ENCODE measurements around the gene ARHGEF10L. TPM values are rescaled to one million over a fixed set of nuclear protein-coding genes. Genes with fewer than 3 reads are reported as not detected.

ARHGEF10L gene
- total RNA-seq, 2 donors from 2014 or later, result not detected

- no peaks in the 10 kb centered on the region for H3K36me3 Mint-ChIP-seq
- H3K4me1 Mint-ChIP-seq (ENCODE audit: low read depth in 2 of 2), result no peaks in the 10 kb centered on the region
- H3K27ac Mint-ChIP-seq, result no peak overlapping the region
- DNase-seq (ENCODE audit: low spot score) (no peak), ATAC-seq (no peak)
- no peaks in the 10 kb centered on the region for H3K27me3 Mint-ChIP-seq
- H3K9me3 Mint-ChIP-seq, result no peaks in the 10 kb centered on the region
- no peak overlapping the region for H3K4me3 Mint-ChIP-seq
These were observed 63.8 kb downstream of the ARHGEF10L start for GRCh38 chr1:17603091-17603841.

- Mint-ChIP-seq H3K36me3 (no peaks in the 10 kb centered on the region), H3K27ac (no peak overlapping the region), H3K4me1 (ENCODE audit: low read depth in 2 of 2) (no peaks in the 10 kb centered on the region), H3K9me3 (no peaks in the 10 kb centered on the region), H3K4me3 (no peak overlapping the region), H3K27me3 (no peaks in the 10 kb centered on the region)
- ATAC-seq (no peak), DNase-seq (ENCODE audit: low spot score) (no peak)
These were observed 66.3 kb downstream of the ARHGEF10L start for GRCh38 chr1:17605582-17606344.

- H3K27ac Mint-ChIP-seq, result no peak overlapping the region
- H3K9me3 Mint-ChIP-seq, result no peaks in the 10 kb centered on the region
- no peak overlapping the region for H3K4me3 Mint-ChIP-seq
- no peaks in the 10 kb centered on the region for H3K36me3 Mint-ChIP-seq
- peaks cover 0 to under 1% of the 10 kb centered on the region in 2 donors for H3K27me3 Mint-ChIP-seq
- DNase-seq (ENCODE audit: low spot score) (no peak), ATAC-seq (no peak)
- no peaks in the 10 kb centered on the region for H3K4me1 Mint-ChIP-seq (ENCODE audit: low read depth in 2 of 2)
These were observed 67.4 kb downstream of the ARHGEF10L start for GRCh38 chr1:17606826-17607440.

- Mint-ChIP-seq H3K9me3 (no peaks in the 10 kb centered on the region), H3K4me3 (no peak overlapping the region), H3K27me3 (peaks cover 4 to 10% of the 10 kb centered on the region in 2 donors), H3K27ac (no peak overlapping the region), H3K36me3 (no peaks in the 10 kb centered on the region), H3K4me1 (ENCODE audit: low read depth in 2 of 2) (no peaks in the 10 kb centered on the region)
- ATAC-seq (no peak), DNase-seq (ENCODE audit: low spot score) (no peak)
These were observed 68.4 kb downstream of the ARHGEF10L start for GRCh38 chr1:17607644-17608581.

GRCh38 chr1:17609529-17609928, 70.0 kb downstream of the ARHGEF10L start:
- H3K27ac Mint-ChIP-seq, result no peak overlapping the region
- no peaks in the 10 kb centered on the region for H3K36me3 Mint-ChIP-seq
- H3K27me3 Mint-ChIP-seq, result peaks cover 4 to 13% of the 10 kb centered on the region in 2 donors
- H3K9me3 Mint-ChIP-seq, result no peaks in the 10 kb centered on the region
- no peak for ATAC-seq
- DNase-seq (ENCODE audit: low spot score), result no peak
- no peaks in the 10 kb centered on the region for H3K4me1 Mint-ChIP-seq (ENCODE audit: low read depth in 2 of 2)
- H3K4me3 Mint-ChIP-seq, result no peak overlapping the region

- H3K4me3 Mint-ChIP-seq, result no peak overlapping the region
- peaks cover 4 to 13% of the 10 kb centered on the region in 2 donors for H3K27me3 Mint-ChIP-seq
- DNase-seq (ENCODE audit: low spot score) (no peak), ATAC-seq (no peak)
- H3K9me3 Mint-ChIP-seq, result no peaks in the 10 kb centered on the region
- no peak overlapping the region for H3K27ac Mint-ChIP-seq
- H3K4me1 Mint-ChIP-seq (ENCODE audit: low read depth in 2 of 2), result no peaks in the 10 kb centered on the region
- no peaks in the 10 kb centered on the region for H3K36me3 Mint-ChIP-seq
These were observed 70.6 kb downstream of the ARHGEF10L start for GRCh38 chr1:17610085-17610484.

- H3K27ac Mint-ChIP-seq, result no peak overlapping the region
- H3K36me3 Mint-ChIP-seq, result no peaks in the 10 kb centered on the region
- no peaks in the 10 kb centered on the region for H3K9me3 Mint-ChIP-seq
- ATAC-seq (no peak), DNase-seq (ENCODE audit: low spot score) (no peak)
- H3K27me3 Mint-ChIP-seq, result peaks cover 4 to 13% of the 10 kb centered on the region in 2 donors
- H3K4me1 Mint-ChIP-seq (ENCODE audit: low read depth in 2 of 2), result no peaks in the 10 kb centered on the region
- no peak overlapping the region for H3K4me3 Mint-ChIP-seq
These were observed 71.2 kb downstream of the ARHGEF10L start for GRCh38 chr1:17610713-17611112.

- no peaks in the 10 kb centered on the region for H3K4me1 Mint-ChIP-seq (ENCODE audit: low read depth in 2 of 2)
- H3K9me3 Mint-ChIP-seq, result no peaks in the 10 kb centered on the region
- H3K4me3 Mint-ChIP-seq, result no peak overlapping the region
- peaks cover 7 to 13% of the 10 kb centered on the region in 2 donors for H3K27me3 Mint-ChIP-seq
- DNase-seq (ENCODE audit: low spot score) (no peak), ATAC-seq (no peak)
- H3K36me3 Mint-ChIP-seq, result no peaks in the 10 kb centered on the region
- no peak overlapping the region for H3K27ac Mint-ChIP-seq
These were observed 72.5 kb downstream of the ARHGEF10L start for GRCh38 chr1:17611991-17612390.

GRCh38 chr1:17612831-17613230, 73.3 kb downstream of the ARHGEF10L start:
- Mint-ChIP-seq H3K4me3 (no peak overlapping the region), H3K27me3 (peaks cover 7 to 13% of the 10 kb centered on the region in 2 donors), H3K4me1 (ENCODE audit: low read depth in 2 of 2) (no peaks in the 10 kb centered on the region), H3K27ac (no peak overlapping the region), H3K36me3 (no peaks in the 10 kb centered on the region), H3K9me3 (no peaks in the 10 kb centered on the region)
- ATAC-seq (no peak), DNase-seq (ENCODE audit: low spot score) (no peak)

GRCh38 chr1:17614586-17614985, 75.1 kb downstream of the ARHGEF10L start:
- DNase-seq (ENCODE audit: low spot score), result no peak
- Mint-ChIP-seq H3K36me3 (no peaks in the 10 kb centered on the region), H3K4me1 (ENCODE audit: low read depth in 2 of 2) (no peaks in the 10 kb centered on the region), H3K27me3 (peaks cover 10 to 20% of the 10 kb centered on the region in 2 donors), H3K27ac (no peak overlapping the region), H3K4me3 (no peak overlapping the region), H3K9me3 (no peaks in the 10 kb centered on the region)
- ATAC-seq, result no peak

- Mint-ChIP-seq H3K36me3 (no peaks in the 10 kb centered on the region), H3K9me3 (no peaks in the 10 kb centered on the region), H3K27ac (no peak overlapping the region), H3K4me3 (no peak overlapping the region), H3K4me1 (ENCODE audit: low read depth in 2 of 2) (no peaks in the 10 kb centered on the region), H3K27me3 (peaks cover 11 to 20% of the 10 kb centered on the region in 2 donors)
- no peak for ATAC-seq
- no peak for DNase-seq (ENCODE audit: low spot score)
These were observed 75.7 kb downstream of the ARHGEF10L start for GRCh38 chr1:17615157-17615556.

- no peaks in the 10 kb centered on the region for H3K36me3 Mint-ChIP-seq
- H3K27ac Mint-ChIP-seq, result no peak overlapping the region
- ATAC-seq, result no peak
- H3K4me3 Mint-ChIP-seq, result no peak overlapping the region
- no peak for DNase-seq (ENCODE audit: low spot score)
- H3K4me1 Mint-ChIP-seq (ENCODE audit: low read depth in 2 of 2), result no peaks in the 10 kb centered on the region
- no peaks in the 10 kb centered on the region for H3K9me3 Mint-ChIP-seq
- peaks cover 14 to 20% of the 10 kb centered on the region in 2 donors for H3K27me3 Mint-ChIP-seq
These were observed 76.5 kb downstream of the ARHGEF10L start for GRCh38 chr1:17615959-17616358.

GRCh38 chr1:17616731-17617279, 77.3 kb downstream of the ARHGEF10L start:
- H3K4me3 Mint-ChIP-seq, result no peak overlapping the region
- H3K27me3 Mint-ChIP-seq, result peaks cover 14 to 20% of the 10 kb centered on the region in 2 donors
- H3K27ac Mint-ChIP-seq, result no peak overlapping the region
- ATAC-seq (no peak), DNase-seq (ENCODE audit: low spot score) (no peak)
- H3K36me3 Mint-ChIP-seq, result no peaks in the 10 kb centered on the region
- H3K4me1 Mint-ChIP-seq (ENCODE audit: low read depth in 2 of 2), result no peaks in the 10 kb centered on the region
- no peaks in the 10 kb centered on the region for H3K9me3 Mint-ChIP-seq
